ENCODE results near the gene ABCB4. TPM values are rescaled to one million over a fixed set of nuclear protein-coding genes. Genes with fewer than 3 reads are reported as not detected.
"Not testable (repeated sequence)": the region's sequence is repeated elsewhere in the genome, so short reads cannot be mapped to it uniquely, and the experiment has no call there.

The ABCB4 gene
- polyA plus RNA-seq, 2 donors = 0.33 to 0.45 TPM

DNA sequence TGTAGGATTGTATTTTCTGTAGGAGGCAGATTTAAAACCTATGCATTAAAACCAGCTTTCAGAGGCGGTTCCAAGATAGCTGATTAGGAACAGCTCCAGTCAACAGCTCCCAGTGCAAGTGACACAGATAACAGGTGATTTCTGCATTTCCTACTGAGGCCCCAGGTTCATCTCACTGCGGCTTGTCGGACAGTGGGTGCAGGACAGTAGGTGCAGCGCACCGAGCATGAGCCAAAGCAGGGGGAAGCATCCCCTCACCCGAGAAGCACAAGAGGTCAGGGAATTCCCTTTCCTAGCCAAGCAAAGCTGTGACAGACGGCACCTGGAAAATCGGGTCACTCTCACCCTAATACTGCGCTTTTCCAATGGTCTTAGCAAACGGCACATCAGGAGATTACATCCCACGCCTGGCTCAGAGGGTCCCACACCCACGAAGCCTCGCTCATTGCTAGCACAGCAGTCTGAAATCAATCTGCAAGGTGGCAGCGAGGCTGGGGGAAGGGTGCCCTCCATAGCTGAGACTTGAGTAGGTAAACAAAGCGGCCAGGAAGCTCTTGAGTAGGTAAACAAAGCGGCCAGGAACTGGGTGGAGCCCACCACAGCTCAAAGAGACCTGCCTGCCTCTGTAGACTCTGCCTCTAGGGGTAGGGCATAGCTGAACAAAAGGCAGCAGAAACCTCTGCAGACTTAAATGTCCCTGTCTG is 10.5 kb downstream of the ABCB4 start:
- WGBS, 2 donors = 50 to 64% methylated on average over 16 of the region's 16 CpGs
- H3K27me3 ChIP-seq (ENCODE audit: control insufficient read depth in 1 of 2, insufficient read depth in 2 of 2, low read length in 2 of 2); H3K4me3 ChIP-seq (ENCODE audit: low read depth in 1 of 2, low read length in 2 of 2); H3K27ac ChIP-seq (ENCODE audit: low read depth in 2 of 2, low read length in 1 of 2); H3K36me3 ChIP-seq (ENCODE audit: control insufficient read depth in 2 of 2, insufficient read depth in 2 of 2, low read length in 1 of 2); H3K9me3 ChIP-seq (ENCODE audit: control insufficient read depth in 2 of 2, insufficient read depth in 1 of 2, low read depth in 1 of 2, low read length in 1 of 2); H3K4me1 ChIP-seq (ENCODE audit: control insufficient read depth in 2 of 2, insufficient read depth in 2 of 2, low read length in 1 of 2): not testable (repeated sequence)

DNA sequence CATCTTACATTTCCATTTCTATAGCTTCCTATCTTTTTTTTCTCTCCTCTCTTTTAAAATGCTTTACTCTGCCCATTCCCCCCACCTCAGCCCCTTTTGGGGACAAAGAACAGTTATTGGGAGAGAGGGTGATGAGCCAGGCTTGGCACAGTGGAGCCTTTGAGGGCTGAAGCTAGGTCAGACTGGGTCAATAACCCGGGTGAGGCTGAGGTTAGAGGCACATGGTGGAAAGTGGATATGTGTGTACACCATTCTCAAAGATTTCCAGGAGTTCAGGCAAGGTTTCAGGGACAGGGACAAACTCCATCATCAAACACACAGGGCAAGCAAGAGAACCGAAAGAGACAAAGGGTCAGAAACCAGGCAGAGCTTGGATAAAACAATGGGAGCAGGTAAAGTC is 11.5 kb downstream of the ABCB4 start:
- 71 to 76% methylated on average over 2 of the region's 2 CpGs for WGBS, 2 donors
- Histone ChIP-seq H3K9me3 (ENCODE audit: control insufficient read depth in 2 of 2, insufficient read depth in 1 of 2, low read depth in 1 of 2, low read length in 1 of 2) (no peaks in the 10 kb centered on the region), H3K27me3 (ENCODE audit: control insufficient read depth in 1 of 2, insufficient read depth in 2 of 2, low read length in 2 of 2) (no peaks in the 10 kb centered on the region), H3K27ac (ENCODE audit: low read depth in 2 of 2, low read length in 1 of 2) (no peak overlapping the region), H3K4me3 (ENCODE audit: low read depth in 1 of 2, low read length in 2 of 2) (no peak overlapping the region), H3K4me1 (ENCODE audit: control insufficient read depth in 2 of 2, insufficient read depth in 2 of 2, low read length in 1 of 2) (no peaks in the 10 kb centered on the region), H3K36me3 (ENCODE audit: control insufficient read depth in 2 of 2, insufficient read depth in 2 of 2, low read length in 1 of 2) (no peaks in the 10 kb centered on the region)

DNA sequence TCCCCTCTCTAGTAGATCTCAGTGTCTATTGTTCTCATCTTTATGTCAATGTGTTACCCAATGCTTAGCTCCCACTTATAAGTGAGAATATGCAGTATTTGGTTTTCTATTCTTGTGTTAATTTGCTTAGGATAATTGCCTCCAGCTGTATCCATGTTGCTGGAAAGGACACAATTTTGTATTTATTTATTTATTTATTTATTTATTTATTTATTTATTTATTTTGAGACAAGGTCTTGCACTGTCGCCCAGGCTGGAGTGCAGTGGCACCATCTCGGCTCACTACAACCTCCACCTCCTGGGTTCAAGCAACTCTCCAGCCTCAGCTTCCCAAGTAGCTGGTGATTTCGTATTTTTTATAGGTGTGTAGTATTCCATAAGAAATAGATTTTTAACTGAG is 15.0 kb downstream of the ABCB4 start:
- H3K27me3 ChIP-seq (ENCODE audit: control insufficient read depth in 1 of 2, insufficient read depth in 2 of 2, low read length in 2 of 2); H3K36me3 ChIP-seq (ENCODE audit: control insufficient read depth in 2 of 2, insufficient read depth in 2 of 2, low read length in 1 of 2); H3K4me3 ChIP-seq (ENCODE audit: low read depth in 1 of 2, low read length in 2 of 2); H3K27ac ChIP-seq (ENCODE audit: low read depth in 2 of 2, low read length in 1 of 2); H3K4me1 ChIP-seq (ENCODE audit: control insufficient read depth in 2 of 2, insufficient read depth in 2 of 2, low read length in 1 of 2); H3K9me3 ChIP-seq (ENCODE audit: control insufficient read depth in 2 of 2, insufficient read depth in 1 of 2, low read depth in 1 of 2, low read length in 1 of 2): not testable (repeated sequence)
- WGBS, 2 donors = 89 to 94% methylated on average over 3 of the region's 3 CpGs

DNA sequence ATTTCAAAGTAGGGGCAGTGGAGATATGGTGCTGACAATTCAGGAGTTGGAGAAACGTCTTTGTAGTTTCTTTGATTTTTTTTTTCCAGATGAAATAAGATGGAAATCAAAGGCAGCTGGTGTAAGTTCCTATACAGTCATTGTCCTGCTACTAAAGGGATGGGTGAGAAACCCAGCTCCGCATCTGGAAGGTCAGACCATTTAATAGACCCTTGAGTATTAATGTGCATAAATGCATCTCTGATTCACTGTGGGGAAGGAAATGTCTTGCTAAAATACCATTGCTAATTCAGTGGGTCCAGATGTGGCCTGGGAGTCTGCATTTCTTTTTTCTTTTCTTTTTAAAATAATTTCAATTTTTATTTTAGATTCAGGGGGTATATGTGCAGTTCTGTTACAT is 15.5 kb downstream of the ABCB4 start:
- Histone ChIP-seq H3K36me3 (ENCODE audit: control insufficient read depth in 2 of 2, insufficient read depth in 2 of 2, low read length in 1 of 2) (no peaks in the 10 kb centered on the region), H3K27me3 (ENCODE audit: control insufficient read depth in 1 of 2, insufficient read depth in 2 of 2, low read length in 2 of 2) (no peaks in the 10 kb centered on the region), H3K4me3 (ENCODE audit: low read depth in 1 of 2, low read length in 2 of 2) (no peak overlapping the region), H3K27ac (ENCODE audit: low read depth in 2 of 2, low read length in 1 of 2) (no peak overlapping the region), H3K4me1 (ENCODE audit: control insufficient read depth in 2 of 2, insufficient read depth in 2 of 2, low read length in 1 of 2) (no peaks in the 10 kb centered on the region), H3K9me3 (ENCODE audit: control insufficient read depth in 2 of 2, insufficient read depth in 1 of 2, low read depth in 1 of 2, low read length in 1 of 2) (no peaks in the 10 kb centered on the region)
- 90 to 91% methylated on average over 2 of the region's 2 CpGs for WGBS, 2 donors

DNA sequence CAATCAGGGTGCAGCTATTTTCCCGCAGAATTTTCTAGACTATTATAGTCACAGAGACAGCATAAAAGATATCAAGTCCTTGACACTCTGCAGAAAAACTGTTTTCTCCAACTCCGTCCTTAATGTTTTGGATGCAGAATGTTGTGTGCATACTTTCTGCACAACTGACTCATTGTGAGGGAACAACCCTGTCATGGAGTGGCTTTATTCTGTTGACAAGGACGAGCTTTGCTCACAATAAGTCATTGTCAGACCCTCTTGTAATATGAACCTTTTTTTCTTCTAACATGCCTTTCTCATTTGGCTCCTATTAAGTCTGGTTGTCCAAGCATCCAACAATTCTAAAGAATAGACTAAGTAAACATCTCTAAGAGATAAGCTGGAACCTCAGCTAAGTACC is 17.3 kb downstream of the ABCB4 start:
- Histone ChIP-seq H3K4me1 (ENCODE audit: control insufficient read depth in 2 of 2, insufficient read depth in 2 of 2, low read length in 1 of 2) (no peaks in the 10 kb centered on the region), H3K4me3 (ENCODE audit: low read depth in 1 of 2, low read length in 2 of 2) (no peak overlapping the region)
- WGBS, 2 donors = 66 to 67% methylated on average over 3 of the region's 3 CpGs

DNA sequence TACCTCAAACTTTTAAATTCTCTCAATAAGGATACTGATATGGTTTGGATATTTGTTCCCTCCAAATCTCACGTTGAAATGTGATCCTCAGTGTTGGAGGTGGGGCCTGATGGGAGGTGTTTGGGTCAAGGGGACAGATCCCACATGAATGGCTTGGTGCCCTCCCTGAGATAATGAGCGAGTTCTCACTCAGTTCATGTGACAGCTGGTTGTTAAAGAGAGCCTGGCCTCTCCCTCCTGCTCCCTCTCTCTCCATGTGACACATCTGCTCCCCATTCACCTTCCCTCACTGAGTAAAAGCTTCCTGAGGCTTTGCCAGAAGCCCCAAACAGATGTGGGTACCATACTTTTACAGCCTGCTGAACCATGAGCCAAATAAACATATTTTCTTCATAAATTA is 19.2 kb downstream of the ABCB4 start:
- no peak overlapping the region for H3K4me3 ChIP-seq (ENCODE audit: low read depth in 1 of 2, low read length in 2 of 2)
- WGBS, 2 donors = 37 to 39% methylated on average over 2 of the region's 2 CpGs
- H3K36me3 ChIP-seq (ENCODE audit: control insufficient read depth in 2 of 2, insufficient read depth in 2 of 2, low read length in 1 of 2) = no peaks in the 10 kb centered on the region
- H3K27me3 ChIP-seq (ENCODE audit: control insufficient read depth in 1 of 2, insufficient read depth in 2 of 2, low read length in 2 of 2) = no peaks in the 10 kb centered on the region
- H3K27ac ChIP-seq (ENCODE audit: low read depth in 2 of 2, low read length in 1 of 2) = no peak overlapping the region
- H3K9me3 ChIP-seq (ENCODE audit: control insufficient read depth in 2 of 2, insufficient read depth in 1 of 2, low read depth in 1 of 2, low read length in 1 of 2) = no peaks in the 10 kb centered on the region
- no peaks in the 10 kb centered on the region for H3K4me1 ChIP-seq (ENCODE audit: control insufficient read depth in 2 of 2, insufficient read depth in 2 of 2, low read length in 1 of 2)

More for the DNA sequence above, 17.3 kb downstream of the ABCB4 start:
- H3K9me3 ChIP-seq (ENCODE audit: control insufficient read depth in 2 of 2, insufficient read depth in 1 of 2, low read depth in 1 of 2, low read length in 1 of 2) = no peaks in the 10 kb centered on the region
- no peaks in the 10 kb centered on the region for H3K36me3 ChIP-seq (ENCODE audit: control insufficient read depth in 2 of 2, insufficient read depth in 2 of 2, low read length in 1 of 2)
- no peaks in the 10 kb centered on the region for H3K27me3 ChIP-seq (ENCODE audit: control insufficient read depth in 1 of 2, insufficient read depth in 2 of 2, low read length in 2 of 2)
- H3K27ac ChIP-seq (ENCODE audit: low read depth in 2 of 2, low read length in 1 of 2) = no peak overlapping the region

DNA sequence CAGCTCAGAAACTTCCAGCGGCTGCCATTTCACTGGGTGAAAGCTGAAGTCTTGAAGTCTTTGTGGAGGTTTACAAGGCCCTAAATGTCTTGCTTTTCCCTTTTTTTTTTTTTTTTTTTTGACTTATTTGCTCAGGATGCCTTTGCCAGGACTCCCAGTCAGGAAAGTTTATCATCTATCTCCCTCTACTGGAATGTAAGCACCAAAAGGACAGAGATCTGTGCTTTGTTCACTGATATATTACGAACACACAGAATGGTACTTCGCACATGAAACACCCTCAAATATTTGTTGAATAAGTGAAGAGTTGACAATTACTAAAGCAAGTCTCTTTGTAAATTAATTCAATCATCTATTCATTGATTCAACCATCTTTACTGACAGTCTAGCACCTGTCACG is 23.2 kb downstream of the ABCB4 start:
- Histone ChIP-seq H3K4me3 (ENCODE audit: low read depth in 1 of 2, low read length in 2 of 2) (no peak overlapping the region), H3K9me3 (ENCODE audit: control insufficient read depth in 2 of 2, insufficient read depth in 1 of 2, low read depth in 1 of 2, low read length in 1 of 2) (no peaks in the 10 kb centered on the region), H3K27me3 (ENCODE audit: control insufficient read depth in 1 of 2, insufficient read depth in 2 of 2, low read length in 2 of 2) (no peaks in the 10 kb centered on the region), H3K27ac (ENCODE audit: low read depth in 2 of 2, low read length in 1 of 2) (no peak overlapping the region), H3K4me1 (ENCODE audit: control insufficient read depth in 2 of 2, insufficient read depth in 2 of 2, low read length in 1 of 2) (no peaks in the 10 kb centered on the region), H3K36me3 (ENCODE audit: control insufficient read depth in 2 of 2, insufficient read depth in 2 of 2, low read length in 1 of 2) (no peaks in the 10 kb centered on the region)
- 66 to 83% methylated on average over 4 of the region's 4 CpGs for WGBS, 2 donors

DNA sequence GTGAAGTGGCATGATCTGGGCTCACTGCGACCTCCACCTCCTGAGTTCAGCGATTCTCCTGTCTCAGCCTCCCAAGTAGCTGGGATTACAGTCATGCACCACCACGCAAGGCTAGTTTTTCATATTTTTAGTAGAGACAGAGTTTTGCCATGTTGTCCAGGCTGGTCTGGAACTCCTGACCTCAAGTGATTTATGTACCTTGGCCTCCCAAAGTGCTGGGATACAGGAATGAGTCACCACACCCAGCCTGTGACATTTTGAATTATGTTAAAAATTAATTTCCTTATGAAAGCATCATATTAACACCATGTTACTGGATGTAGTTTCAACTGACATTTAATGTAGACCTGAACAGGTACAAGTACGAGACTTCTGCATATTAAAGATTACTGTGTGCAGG is 24.3 kb downstream of the ABCB4 start:
- 90 to 95% methylated on average over 4 of the region's 4 CpGs for WGBS, 2 donors
- no peaks in the 10 kb centered on the region for H3K9me3 ChIP-seq (ENCODE audit: control insufficient read depth in 2 of 2, insufficient read depth in 1 of 2, low read depth in 1 of 2, low read length in 1 of 2)
- no peak overlapping the region for H3K4me3 ChIP-seq (ENCODE audit: low read depth in 1 of 2, low read length in 2 of 2)
- no peak overlapping the region for H3K27ac ChIP-seq (ENCODE audit: low read depth in 2 of 2, low read length in 1 of 2)
- H3K27me3 ChIP-seq (ENCODE audit: control insufficient read depth in 1 of 2, insufficient read depth in 2 of 2, low read length in 2 of 2) = no peaks in the 10 kb centered on the region
- H3K4me1 ChIP-seq (ENCODE audit: control insufficient read depth in 2 of 2, insufficient read depth in 2 of 2, low read length in 1 of 2) = no peaks in the 10 kb centered on the region
- no peaks in the 10 kb centered on the region for H3K36me3 ChIP-seq (ENCODE audit: control insufficient read depth in 2 of 2, insufficient read depth in 2 of 2, low read length in 1 of 2)

DNA sequence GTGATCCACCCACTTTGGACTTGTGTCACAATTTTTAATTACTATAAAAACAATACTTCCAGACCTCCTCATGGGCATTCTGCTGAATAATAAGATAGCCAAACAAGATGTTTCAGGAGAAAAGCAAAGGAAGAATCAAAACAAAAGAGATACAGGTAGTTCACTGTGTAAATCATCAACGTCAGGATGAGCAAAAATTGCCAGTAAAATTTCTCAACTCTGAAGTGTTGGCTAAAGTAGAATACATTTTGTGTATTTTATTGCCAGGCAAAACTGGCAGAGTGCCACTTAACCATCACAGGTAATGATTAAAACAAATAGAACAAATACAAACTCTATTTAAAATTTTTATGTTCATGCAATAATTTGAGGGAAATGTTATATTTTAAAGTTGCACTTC is 24.8 kb downstream of the ABCB4 start:
- 48 to 60% methylated on average over 1 of the region's 1 CpG for WGBS, 2 donors
- Histone ChIP-seq H3K27ac (ENCODE audit: low read depth in 2 of 2, low read length in 1 of 2) (no peak overlapping the region), H3K9me3 (ENCODE audit: control insufficient read depth in 2 of 2, insufficient read depth in 1 of 2, low read depth in 1 of 2, low read length in 1 of 2) (no peaks in the 10 kb centered on the region), H3K36me3 (ENCODE audit: control insufficient read depth in 2 of 2, insufficient read depth in 2 of 2, low read length in 1 of 2) (no peaks in the 10 kb centered on the region), H3K27me3 (ENCODE audit: control insufficient read depth in 1 of 2, insufficient read depth in 2 of 2, low read length in 2 of 2) (no peaks in the 10 kb centered on the region), H3K4me1 (ENCODE audit: control insufficient read depth in 2 of 2, insufficient read depth in 2 of 2, low read length in 1 of 2) (no peaks in the 10 kb centered on the region), H3K4me3 (ENCODE audit: low read depth in 1 of 2, low read length in 2 of 2) (no peak overlapping the region)

DNA sequence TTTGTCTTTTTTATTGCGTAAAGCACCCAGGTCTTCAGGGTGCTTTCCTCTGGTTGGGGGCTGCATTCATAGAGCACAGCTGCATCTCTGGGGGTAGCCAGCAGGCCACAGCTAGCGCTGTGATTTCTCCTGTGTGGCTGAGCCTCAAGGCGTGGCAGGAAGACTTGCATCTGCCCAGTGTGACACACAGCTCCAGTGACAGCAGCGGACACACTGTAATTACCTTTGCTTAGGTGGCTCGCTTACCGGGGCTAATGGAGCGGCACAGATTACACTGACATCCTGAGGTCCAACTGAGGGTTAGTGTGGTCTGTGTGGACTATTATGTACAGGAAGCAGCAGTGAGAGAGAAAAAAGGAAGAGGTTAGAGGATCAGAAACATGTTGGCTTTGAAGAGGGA is 27.1 kb downstream of the ABCB4 start:
- H3K27me3 ChIP-seq (ENCODE audit: control insufficient read depth in 1 of 2, insufficient read depth in 2 of 2, low read length in 2 of 2) = no peaks in the 10 kb centered on the region
- WGBS, 2 donors = 75 to 76% methylated on average over 7 of the region's 7 CpGs
- H3K4me3 ChIP-seq (ENCODE audit: low read depth in 1 of 2, low read length in 2 of 2) = no peak overlapping the region
- H3K36me3 ChIP-seq (ENCODE audit: control insufficient read depth in 2 of 2, insufficient read depth in 2 of 2, low read length in 1 of 2) = no peaks in the 10 kb centered on the region
- no peaks in the 10 kb centered on the region for H3K9me3 ChIP-seq (ENCODE audit: control insufficient read depth in 2 of 2, insufficient read depth in 1 of 2, low read depth in 1 of 2, low read length in 1 of 2)
- H3K4me1 ChIP-seq (ENCODE audit: control insufficient read depth in 2 of 2, insufficient read depth in 2 of 2, low read length in 1 of 2) = no peaks in the 10 kb centered on the region
- H3K27ac ChIP-seq (ENCODE audit: low read depth in 2 of 2, low read length in 1 of 2) = no peak overlapping the region

All from esophagus (tissue), 2 donors.